ENCODE measurements around the gene THADA.

THADA gene

DNA sequence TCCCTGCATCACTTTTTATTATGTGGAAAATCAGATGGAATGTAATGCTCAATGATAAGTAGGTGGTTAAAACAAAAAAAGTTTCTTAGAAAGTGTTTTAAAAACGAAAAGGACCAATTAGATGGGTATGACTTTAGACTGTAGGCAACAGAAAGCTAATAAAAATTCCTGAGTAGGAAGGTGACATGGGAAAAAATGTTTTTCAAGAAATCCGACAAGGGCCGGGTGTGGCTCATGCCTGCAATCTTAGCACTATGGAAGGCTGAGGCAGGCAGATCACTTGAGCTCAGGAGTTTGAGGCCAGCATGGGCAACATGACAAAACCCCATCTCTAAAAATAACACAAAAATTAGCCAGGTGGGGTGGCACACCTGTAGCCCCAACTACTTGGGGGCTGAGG lies 126.1 kb downstream of the THADA start:
- DNase-seq, result no peak

DNA sequence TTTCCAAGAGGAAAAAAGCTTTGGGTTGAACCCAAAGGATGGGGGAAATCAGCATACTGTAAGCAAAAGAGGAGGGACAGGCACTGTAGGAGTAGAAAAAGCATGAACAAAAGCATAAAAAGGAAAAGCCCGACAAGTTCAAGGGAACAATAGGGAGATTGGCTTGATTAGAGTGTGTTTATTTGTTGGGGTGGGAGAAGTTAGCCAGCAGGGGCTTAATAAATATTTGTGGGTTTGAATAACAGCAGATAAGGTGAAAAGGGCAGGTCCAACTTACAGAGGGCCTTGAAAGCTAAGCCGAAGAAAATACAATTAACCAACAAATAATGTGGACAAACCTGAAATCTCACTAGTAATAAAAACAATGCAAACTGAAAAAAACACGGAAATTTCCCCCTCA lies 126.7 kb downstream of the THADA start:
- DNase-seq, result no peak

DNA sequence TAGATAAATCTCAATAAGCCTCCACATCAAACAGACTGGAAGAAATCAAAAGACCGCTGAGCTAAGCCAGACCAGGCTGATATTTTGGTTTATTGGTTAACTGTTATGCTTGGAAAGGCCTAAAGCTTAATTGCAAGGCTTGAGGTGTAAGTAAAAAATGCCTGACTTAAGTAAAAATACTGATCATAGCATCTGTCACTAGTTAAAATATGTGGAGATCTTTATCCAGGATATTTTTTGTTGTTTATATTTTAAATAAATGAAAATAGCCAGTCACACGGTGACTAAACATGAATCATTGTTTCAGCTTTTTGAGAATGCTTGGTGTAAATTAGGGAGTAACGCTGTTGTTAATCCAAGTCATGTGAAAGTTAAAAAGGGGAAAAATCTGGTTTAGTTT lies 127.9 kb downstream of the THADA start:
- no peak for DNase-seq

DNA sequence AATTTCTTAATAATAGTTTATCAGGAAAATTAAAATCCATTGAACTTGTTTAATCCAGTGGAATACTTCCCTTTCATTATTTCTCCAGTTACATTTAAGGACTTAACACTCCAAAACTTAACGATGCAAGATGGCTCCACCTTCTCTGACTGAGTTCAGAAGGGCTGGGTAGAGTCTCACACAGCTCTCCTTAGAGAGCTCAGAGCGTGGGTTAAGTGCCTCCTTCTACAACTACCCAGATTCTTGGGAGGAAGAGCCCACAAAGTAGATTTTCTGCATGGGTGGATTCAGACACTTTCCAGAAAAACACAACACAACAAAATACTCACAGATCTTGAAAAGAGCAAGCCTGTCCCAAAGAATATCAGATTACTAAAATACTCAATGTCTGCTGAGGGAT lies 130.6 kb downstream of the THADA start:
- no peak for DNase-seq

DNA sequence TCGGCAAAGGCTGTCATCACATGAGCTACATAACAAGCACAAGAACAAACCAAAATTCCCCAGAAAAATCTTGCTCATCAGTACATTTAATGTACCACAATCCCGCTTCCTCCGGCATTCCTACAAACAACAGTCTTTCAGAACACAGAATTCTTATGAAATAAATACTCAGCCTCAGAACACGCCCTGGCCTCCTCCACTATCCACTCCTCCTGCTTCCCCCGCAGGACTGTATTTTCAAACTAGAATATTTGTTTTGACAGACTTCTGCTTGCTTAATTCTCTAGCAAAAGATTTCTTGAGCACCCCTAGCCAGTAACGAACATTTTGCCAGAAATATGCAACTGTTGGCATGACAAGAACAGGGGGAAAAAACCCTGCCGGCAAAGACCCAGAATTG lies 131.2 kb downstream of the THADA start:
- DNase-seq, result no peak

DNA sequence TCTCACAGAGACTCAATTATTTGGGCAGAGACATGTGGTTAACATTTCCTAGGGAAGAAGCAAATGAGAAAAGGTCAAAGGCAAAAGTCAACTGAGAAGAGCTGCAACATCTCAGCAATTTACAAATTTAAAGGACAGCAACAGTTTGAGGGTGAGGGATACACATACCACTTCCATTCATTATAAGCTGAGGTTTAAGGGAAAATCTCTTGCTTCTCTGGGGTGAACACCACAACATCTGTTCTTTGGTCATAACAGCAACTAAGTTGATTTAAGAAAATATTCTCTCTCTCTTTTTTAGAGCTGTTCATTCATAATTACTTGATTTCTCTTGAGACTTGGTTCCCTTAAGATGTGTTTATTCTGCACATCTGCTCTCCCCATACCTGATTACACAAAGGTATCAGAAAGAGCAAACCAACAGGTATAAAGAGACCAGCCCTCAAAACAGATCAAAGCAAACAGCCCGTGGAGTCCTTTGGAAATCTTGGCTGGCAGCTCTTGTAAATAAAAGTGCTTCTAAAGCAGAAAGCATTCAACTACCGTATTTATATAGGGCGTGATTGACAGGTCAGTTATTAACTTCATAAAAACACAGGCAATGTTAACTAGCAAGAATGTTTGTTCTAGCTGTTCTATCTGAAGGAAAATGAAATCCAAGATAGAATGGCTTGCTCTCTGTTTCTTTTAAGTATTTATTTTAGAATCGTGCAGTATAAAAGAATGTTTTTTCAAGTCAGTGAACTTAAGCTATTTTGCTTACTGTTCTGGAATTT lies 132.8 kb downstream of the THADA start:
- no peak for DNase-seq

DNA sequence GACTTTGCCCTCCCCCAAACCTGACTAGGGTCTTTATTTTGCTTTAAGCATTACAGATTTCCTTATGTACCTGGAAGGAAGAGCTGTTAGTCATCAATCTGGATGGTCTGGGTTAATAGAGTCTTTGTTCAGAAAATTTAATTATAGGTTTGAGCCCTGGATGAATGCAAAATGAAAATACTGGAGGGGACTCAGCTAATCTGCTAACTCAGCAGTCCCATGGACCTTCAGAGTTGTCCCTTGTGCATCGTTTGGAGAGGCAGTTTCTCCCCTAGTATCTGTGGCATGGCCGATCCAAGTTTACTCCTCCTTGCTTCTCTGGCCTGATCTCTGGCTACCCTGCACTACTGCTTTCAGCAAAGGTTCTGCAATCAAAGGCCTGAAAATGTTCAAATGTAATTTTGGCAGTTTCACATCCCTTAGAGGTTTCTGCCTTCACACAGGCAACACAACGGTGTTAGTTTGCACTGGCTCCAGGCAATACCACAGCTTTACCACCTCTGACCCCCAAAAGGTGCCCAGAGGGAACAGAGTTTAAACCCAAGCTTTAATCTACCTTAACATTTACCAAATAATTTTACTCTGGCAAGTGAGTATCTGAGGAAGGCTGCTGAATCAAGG lies 134.3 kb downstream of the THADA start:
- no peak for DNase-seq

DNA sequence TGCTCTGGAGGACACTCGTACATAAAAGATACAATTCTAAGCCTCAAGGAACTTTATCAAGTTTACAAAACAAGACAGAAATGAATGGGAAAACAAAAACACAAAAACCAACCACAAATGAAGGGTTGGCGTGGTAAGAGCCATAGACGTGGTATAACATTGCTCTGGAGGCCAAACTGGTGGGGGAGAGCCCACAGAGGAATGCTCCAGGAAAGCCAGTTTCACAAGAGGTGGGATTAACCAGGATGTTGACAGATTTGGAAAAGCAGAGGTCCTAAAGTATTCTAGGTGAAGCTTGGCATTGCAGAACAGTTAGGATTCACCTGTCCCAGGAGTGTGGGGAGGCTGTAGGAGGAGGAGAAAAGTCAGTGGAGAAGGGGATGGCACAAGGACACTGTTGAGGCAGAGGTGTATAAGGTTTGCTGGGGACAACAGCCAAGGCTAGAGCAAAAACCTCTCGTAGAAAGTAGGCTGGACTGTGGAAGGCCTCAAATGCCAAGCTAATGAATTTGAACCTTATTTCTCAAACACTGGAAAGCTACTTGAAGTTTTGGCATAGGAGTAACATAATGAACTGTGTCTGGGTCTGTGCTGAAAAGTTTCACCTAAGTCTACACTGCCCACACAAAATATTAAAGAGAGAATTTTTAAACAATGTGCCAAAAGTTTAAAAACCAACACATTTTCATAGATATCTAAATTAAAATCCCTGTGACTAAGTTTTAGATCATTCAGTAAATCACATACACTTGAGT lies 135.1 kb downstream of the THADA start:
- no peak for DNase-seq

DNA sequence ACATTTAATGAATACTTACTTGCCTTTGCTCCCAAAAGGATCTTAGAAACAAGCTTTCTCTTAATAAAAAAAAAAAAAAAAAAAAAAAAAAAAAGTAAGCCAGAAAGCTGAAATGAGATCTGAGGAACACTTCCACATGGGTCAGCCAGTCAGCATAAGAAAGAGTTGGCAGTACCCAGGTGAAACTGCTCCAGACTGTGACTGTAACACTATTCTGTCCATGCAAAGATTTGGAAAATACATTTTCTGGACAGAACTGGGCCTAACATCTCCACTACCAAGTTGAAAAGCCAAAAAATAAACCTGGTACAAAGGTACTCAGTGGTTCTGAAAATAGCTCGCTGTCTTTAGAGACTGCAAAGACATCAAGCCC lies 135.7 kb downstream of the THADA start:
- DNase-seq, result no peak

DNA sequence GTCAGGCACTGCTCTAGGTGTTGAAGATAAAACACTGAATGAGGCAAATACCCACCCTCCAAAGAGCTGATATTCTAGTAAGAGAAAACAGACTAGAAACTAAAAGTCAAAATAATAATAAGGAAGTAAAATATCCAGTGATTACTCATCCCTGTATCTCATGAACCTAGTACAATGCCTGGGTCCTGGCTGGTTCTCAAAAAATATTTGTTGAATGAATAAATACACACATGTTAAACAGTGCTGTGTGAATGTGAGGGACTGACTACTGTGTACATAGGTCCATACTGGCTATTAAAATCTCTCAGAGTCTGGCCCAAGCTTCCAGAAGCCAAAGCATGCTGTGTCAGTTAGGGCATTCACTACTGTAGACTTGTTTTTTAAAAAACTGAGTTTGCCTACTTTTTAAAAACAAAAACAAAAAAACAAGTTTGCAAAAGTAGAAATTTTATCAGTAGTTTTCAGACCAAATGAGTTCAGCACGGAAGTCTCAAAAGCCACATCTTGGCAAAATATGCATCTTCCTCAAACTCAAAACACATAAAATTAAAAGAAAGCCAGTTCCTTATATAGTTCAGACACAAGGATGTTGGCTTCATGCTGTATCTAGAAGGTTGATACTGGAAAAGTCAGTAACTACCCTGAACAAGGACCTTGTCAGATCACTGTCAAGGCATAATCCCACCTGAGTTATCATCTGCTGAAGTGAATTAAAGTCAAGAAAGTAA lies 136.2 kb downstream of the THADA start:
- no peak for DNase-seq

DNA sequence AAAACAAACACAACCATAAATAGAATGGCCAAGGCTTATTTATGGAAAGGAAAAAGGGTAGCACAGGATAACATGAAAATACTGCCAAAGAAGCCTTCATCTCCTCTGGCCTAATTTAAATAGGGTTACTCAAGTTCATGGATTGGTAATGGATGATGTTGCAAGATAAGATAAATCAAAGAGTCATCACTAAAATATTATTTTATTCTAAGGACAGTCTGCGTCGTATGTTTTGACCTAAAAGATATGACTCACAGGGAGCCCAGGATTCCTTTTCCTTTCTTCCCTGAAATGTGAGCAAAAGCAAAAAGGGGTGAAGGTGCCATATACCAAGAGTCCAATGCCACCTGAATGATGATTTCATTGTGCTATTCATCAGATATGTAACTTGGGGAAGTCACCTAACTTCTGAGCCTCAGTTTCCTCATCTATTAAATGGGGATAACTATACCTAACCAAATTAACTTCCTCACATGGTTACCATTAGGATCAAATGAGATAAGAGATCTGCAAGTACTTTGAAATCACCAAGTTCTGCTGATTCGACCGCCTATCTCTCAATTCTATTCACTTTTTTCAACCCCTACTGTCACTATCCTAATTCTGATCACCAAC lies 137.7 kb downstream of the THADA start:
- no peak for DNase-seq

DNA sequence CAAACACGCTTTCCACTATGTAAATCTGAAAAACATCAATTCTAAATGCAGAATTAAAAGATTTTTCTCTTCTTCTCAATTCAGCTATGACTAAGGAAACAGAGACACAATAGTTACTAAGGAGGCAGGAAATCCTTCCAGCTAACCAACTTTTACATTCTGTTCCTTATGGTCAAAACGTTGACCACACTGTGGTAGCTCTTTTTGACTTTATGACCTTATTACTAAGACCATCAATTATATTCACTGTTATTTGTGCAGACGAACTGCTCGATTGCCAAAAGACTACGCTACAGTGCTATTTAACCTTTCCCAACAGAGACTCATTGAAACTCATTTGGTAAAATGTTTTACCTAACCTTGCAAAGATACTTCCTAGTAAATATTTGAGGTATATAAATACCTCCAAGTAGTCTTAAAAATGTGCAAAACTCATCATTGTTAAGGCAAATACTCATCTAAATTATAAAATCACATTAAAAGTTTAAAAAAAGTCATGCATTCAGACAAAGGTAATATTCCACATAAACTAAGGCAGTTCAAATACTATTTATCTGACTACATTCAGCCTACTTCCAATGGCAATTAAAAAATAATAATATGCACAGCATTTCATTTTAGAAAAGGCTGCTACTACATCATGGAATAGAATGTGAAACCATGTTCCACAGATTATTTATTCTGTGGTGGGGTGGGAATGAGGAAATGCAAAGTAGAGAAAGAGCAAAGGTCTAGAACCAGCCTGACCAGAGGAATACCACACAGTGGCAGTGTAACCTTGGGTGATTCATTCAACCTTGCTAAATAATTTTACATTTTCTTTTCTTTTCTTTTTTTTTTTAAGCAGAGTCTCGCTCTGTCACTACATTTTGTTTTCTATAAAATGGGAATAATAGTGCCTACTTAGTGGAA lies 139.9 kb downstream of the THADA start:
- no peak for DNase-seq

DNA sequence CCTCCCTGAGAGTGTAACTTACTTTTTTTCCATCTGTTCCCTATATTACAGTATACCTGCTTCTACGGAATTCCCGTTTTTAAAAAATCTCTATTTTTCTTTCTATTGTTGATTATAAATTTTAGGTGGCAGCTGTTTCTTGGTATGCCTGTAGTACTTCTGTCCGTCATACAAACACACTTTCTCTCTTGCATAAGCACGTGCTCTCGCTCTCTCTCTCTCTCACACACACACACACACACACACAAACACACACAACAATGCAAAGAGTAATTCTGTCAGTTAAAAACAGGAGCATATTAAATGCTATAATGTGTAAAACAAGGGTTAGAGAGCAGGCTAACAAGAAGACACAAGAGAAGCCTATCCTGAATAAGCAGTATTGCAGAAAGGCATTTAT lies 140.5 kb downstream of the THADA start:
- DNase-seq, result no peak

DNA sequence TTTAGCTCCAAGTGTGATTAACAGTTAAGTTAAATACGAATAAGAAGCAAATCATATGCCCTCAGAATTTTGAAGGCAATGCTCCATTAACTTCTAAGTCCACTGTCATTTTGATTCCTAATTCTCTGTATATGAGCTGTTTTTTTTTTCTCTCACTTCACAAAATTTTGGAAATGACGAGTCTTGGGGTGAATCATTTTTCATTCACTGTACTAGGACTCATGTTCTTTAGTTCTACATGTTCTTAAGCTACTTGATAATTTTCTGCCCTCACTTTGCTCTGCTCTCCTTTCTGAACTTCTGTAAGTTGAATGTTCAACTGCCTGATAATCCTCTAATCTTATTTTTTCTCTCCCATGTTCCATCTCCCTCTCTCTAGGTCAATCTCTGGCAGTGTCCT lies 141.0 kb downstream of the THADA start:
- no peak for DNase-seq

DNA sequence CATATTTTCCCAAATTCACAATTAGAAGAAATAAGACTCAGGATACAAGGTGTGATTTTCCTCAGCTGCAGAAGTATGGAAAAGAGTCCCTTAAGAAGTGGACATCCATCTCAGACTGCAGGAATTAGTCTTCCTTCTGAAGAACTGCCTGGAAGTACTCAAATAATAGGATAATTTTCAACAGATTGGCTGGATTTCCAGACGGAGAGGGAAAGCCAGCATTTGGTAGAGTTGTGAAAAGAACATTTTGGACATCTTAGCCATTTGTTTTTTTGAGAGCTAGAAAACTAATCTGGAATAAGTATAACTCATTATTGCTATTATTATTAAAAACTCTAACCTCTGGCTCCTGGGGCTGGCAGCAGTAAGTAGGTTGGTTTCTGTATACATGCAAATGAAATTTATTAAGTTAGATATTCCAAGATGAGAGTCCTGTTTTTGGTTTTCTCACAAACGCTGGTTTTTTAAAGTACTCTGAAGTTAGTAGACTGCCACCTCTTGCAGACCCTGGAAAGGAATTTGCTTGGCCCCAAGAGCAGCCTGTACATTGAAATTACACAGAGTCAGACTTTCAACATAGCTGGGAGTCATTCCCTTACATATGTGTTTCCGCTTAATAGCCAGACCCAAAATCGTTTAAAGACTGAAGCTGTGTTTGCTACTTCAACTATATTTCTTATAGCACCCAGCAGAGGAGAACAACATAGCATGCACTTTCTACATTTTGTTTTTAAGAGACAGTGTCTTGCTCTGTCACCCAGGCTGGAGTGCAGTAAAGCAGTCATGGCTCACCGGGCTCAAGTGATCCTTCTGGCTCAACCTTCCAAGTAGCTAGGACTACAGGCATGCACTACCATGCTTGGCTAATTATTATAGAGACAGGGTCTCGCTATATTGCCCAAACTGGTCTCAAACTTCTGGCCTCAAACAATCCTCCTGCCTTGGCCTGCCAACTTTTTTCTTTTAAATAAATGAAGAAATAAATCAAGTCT lies 142.4 kb downstream of the THADA start:
- no peak for DNase-seq

DNA sequence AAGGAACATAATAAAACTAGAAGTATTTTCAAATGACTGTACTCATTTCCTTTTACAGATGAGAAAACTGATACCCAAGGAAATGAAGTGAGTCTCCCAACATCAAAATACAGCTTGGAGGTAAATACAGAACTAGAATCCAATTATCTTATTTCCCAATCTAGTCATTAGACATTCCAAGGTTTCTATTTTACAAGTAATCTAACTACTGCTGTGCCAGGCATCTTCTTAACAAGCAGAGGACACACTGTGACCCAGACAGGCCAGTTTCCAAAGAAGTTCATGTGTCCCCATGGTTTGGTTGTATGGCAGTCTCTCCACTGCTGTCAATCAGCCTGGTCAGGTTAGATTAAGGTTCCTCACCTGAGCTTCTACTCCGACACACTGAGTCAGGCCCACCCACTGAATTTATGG lies 143.5 kb downstream of the THADA start:
- DNase-seq, result no peak

DNA sequence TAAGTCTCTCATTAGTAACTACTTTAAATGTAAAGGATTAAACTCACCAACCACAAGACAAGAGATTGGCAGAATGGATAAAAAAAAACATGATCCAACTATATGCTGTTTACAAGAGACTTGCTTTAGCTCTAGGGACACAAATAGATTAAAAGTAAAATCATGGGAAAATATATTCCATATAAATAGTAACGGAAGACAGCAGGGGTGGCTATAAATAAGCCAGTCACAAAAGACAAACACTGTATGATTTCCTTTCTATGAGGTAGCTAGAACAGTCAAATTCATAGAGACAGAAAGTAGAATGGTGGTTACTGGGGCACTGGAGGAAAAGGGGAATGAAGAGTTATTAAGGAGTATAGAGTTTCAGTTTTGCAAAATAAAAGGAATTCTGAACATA lies 145.2 kb downstream of the THADA start:
- no peak for DNase-seq

DNA sequence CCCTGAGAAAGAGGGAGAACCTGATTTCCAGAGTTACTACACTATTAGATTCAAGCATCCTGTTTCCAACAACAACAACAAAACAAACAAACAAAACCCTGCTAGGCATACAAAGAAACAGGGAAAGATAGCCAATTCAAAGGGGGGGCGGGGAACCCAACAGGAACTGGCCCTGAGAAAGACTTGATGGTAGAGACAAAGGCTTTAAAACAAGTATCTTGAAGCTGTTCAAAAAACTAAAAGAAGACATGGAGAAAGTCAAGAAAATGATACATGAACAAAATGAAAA lies 147.1 kb downstream of the THADA start:
- DNase-seq, result no peak

Data from nucleus accumbens (tissue), 56 donors.